K562 treated with DMSO at 1 percent for 24 hours (cell line): ENCODE results near the gene GEMIN4. TPM values are rescaled to one million over a fixed set of nuclear protein-coding genes. Genes with fewer than 3 reads are reported as not detected.

Experiments used
- total RNA-seq: library from RNA; unstranded; fragments of 300-600 nt; gene quantifications from 2 replicates; pipeline ENCODE4 v1.2.3, GENCODE V29; 2022; ENCODE audit warnings: low read depth; ENCODE audit not compliant: insufficient read depth

GEMIN4 gene
- 18.0 and 18.4 TPM in 2 replicates for total RNA-seq

DNA sequence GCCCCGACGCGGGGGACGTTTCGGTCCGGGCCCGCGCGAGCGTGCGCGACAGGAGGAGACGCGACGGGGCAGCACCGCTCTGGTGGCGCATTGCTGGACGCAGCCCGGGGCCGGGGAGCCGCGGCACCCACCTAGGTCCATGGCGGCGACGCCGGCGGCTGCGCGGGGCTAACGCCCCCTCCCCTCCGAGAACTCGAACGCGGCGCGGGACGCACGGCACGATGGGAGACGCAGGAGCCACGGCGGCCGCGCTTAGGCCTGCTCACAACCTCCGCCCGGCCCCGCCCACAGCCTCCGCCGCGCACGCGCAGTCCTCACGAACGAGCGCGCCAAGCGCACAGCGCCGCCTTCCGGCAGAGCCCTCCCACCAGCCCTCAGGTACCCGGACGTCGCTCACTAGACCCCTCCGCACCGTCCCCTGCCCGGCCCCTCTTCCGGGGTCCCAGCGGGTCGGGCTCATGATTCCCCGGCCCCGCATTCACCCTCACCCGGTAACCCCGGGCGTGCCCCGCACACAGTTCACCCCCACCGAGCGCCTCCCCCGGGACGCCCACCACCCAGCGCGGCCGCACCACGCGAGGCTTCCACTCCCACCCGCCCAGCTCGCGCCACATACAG is at the start of gene GEMIN4:
TSS of gene GEMIN4 (minus strand) at position 263 of the 618 bp plus-strand sequence. CDS start at position 141, 122 bp downstream.

GRCh38 chr17:781805-782731 is 30.0 kb upstream of the GEMIN4 start, which contains the start of the genes GLOD4 and MRM3:
TSS of gene GLOD4 (minus strand) at chr17:782280. CDS start at chr17:782255, 25 bp downstream.
TSS of gene MRM3 (plus strand) at chr17:782353. CDS start at chr17:782379, 26 bp downstream.

GRCh38 chr17:732067-732901 is 19.8 kb downstream of the GEMIN4 start, which contains the start of gene TLCD3A:
TSS of gene TLCD3A (plus strand) at chr17:732596. CDS start at chr17:732648, 52 bp downstream.

Other genes with a start within 250 kb of the GEMIN4 start
- 5.8 and 6.4 TPM in 2 replicates for gene VPS53, start 37.4 kb downstream of the GEMIN4 start, total RNA-seq
- gene TLCD3A, start 19.7 kb downstream of the GEMIN4 start, total RNA-seq: 6.3 and 6.5 TPM in 2 replicates
- gene GLOD4, start 30.0 kb upstream of the GEMIN4 start, total RNA-seq: 27.3 and 30.6 TPM in 2 replicates
- gene MRM3, start 30.1 kb upstream of the GEMIN4 start, total RNA-seq: 15.2 and 17.7 TPM in 2 replicates
- gene NXN, start 227.5 kb upstream of the GEMIN4 start, total RNA-seq: 1.1 and 2.1 TPM in 2 replicates
- gene TIMM22, start 244.9 kb upstream of the GEMIN4 start, total RNA-seq: 6.1 and 6.9 TPM in 2 replicates